ENCODE results near the gene GEMIN7.

Gene GEMIN7

GRCh38 chr19:45063851-45064801 is 14.9 kb upstream of the GEMIN7 start:
- DNase-seq = no peak

GRCh38 chr19:45066921-45067661 is 12.0 kb upstream of the GEMIN7 start:
- no peak for DNase-seq

GRCh38 chr19:45068041-45068440 is 11.0 kb upstream of the GEMIN7 start:
- no peak for DNase-seq

GRCh38 chr19:45069056-45069455 is 10.0 kb upstream of the GEMIN7 start:
- DNase-seq = no peak

- DNase-seq = no peak
These were observed 8.8 kb upstream of the GEMIN7 start for GRCh38 chr19:45070214-45070613.

GRCh38 chr19:45070861-45071544 is 8.1 kb upstream of the GEMIN7 start:
- DNase-seq = no peak

- DNase-seq = no peak
These were observed 7.5 kb upstream of the GEMIN7 start for GRCh38 chr19:45071545-45071938.

GRCh38 chr19:45071969-45072790 is 6.9 kb upstream of the GEMIN7 start:
- DNase-seq = no peak

GRCh38 chr19:45074744-45075300 is 4.2 kb upstream of the GEMIN7 start:
- DNase-seq = no peak

GRCh38 chr19:45075301-45076028 is 3.6 kb upstream of the GEMIN7 start:
- DNase-seq = peak; percentile 79

GRCh38 chr19:45076029-45076850 is 2.8 kb upstream of the GEMIN7 start, which contains the start of gene ZNF296:
Gene ZNF296 (minus strand): TSS chr19:45076478. CDS start chr19:45076373, 105 bp downstream.
- DNase-seq = peak; percentile 82

GRCh38 chr19:45076851-45077730 is 2.0 kb upstream of the GEMIN7 start:
- no peak for DNase-seq

- DNase-seq = no peak
These were observed 534 bp upstream of the GEMIN7 start for GRCh38 chr19:45078390-45079062.

- DNase-seq = no peak
These were observed 881 bp downstream of the GEMIN7 start for GRCh38 chr19:45079911-45080370.

GRCh38 chr19:45082170-45082569 is 3.1 kb downstream of the GEMIN7 start:
- no peak for DNase-seq

- DNase-seq = no peak
These were observed 7.4 kb downstream of the GEMIN7 start for GRCh38 chr19:45086480-45086879.

GRCh38 chr19:45087531-45087930 is 8.5 kb downstream of the GEMIN7 start:
- DNase-seq = no peak

- peak; percentile 13 for DNase-seq
These were observed 11.0 kb downstream of the GEMIN7 start for GRCh38 chr19:45090034-45090433.

- DNase-seq = no peak
These were observed 11.5 kb downstream of the GEMIN7 start for GRCh38 chr19:45090606-45091005.
